Keratinocyte (primary cell): ENCODE results near the gene DHRSX.

Experiments
- CTCF ChIP-seq, 3 experiments: IDR thresholded peaks in 1 of 3; conservative IDR thresholded peaks in 1 of 3; optimal IDR thresholded peaks in 1 of 3; 2 replicates in 2 of 3; 3 replicates in 1 of 3; pipeline versions ENCODE3 to v1.5.1; 2011; ENCODE audit warnings: low read length in 3 of 3, mild to moderate bottlenecking in 3 of 3, moderate library complexity in 2 of 3, control low read depth in 1 of 3, inconsistent platforms in 1 of 3; ENCODE audit not compliant: insufficient read depth in 2 of 3; ENCODE audit errors: extremely low read depth in 1 of 3
- EZH2 ChIP-seq: IDR thresholded peaks from one replicate; pipeline ENCODE4 v1.6.1; 2012; ENCODE audit warnings: inconsistent platforms, mild to moderate bottlenecking, low read length, moderate library complexity

- TF ChIP-seq EZH2 (no peak), CTCF (optimal IDR thresholded peaks at IDR 0.05 in 1 of 3, IDR thresholded peaks at IDR 0.05 in 1 of 3, conservative IDR thresholded peaks at IDR 0.05 in 1 of 3; ENCODE audit: extremely low read depth in 1 of 3, insufficient read depth in 2 of 3, low read length in 3 of 3) (no peak)
Measured at GRCh38 chrX:2231570-2232192, 269.1 kb downstream of the DHRSX start.
